GM18861 (cell line): Measurements from ENCODE around the gene LRRC4C.
"Not testable (repeated sequence)": the region's sequence is repeated elsewhere in the genome, so short reads cannot be mapped to it uniquely, and the experiment has no call there.

ENCODE experiments used
- ATAC-seq: cut with Tn5 transposase; IDR thresholded peaks from one replicate; pipeline ENCODE4 v1.9.1; 2021; ENCODE audit not compliant: unreplicated experiment

The LRRC4C gene

GRCh38 chr11:41044747-41045146, 414.7 kb downstream of the LRRC4C start:
- no peak for ATAC-seq

GRCh38 chr11:41042688-41043087, 416.8 kb downstream of the LRRC4C start:
- no peak for ATAC-seq

DNA sequence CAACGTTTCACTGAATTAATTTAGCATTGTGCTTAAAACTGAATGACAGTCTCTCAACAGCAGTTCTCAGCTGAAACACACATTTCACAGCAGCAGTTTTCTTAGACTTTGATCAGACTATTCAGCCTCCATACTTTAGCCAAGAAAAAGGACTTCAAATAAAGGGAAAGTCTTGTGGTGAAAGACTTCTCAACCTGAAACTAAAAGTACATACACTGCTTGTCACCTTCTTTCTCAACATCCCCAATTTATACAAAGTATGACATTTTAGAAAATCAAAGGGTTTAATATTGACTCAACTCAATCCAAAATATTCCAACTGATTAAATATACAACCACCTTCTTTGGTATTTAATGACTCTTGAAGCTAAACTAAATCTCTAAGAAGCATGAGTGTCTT, 419.0 kb downstream of the LRRC4C start:
- no peak for ATAC-seq

DNA sequence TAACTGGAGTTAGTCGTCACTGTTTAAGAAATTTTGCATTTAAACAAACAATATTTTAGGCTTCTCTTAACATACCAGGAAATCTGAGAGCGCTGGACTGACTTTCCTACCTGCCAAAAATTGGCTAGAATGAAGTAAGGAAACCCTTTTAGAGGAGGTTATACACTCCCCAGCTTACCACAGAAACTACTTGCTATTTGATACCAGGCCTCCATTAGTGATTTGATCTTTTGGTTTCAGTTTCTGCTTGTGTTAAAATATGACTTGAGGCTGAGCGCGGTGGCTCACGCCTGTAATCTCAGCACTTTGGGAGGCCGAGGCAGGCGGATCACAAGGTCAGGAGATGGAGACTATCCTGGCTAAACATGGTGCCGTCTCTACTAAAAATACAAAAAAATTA, 419.9 kb downstream of the LRRC4C start:
- no peak for ATAC-seq

GRCh38 chr11:41031551-41032060, 427.8 kb downstream of the LRRC4C start:
- ATAC-seq: no peak

GRCh38 chr11:41020259-41020658, 439.2 kb downstream of the LRRC4C start:
- no peak for ATAC-seq

DNA sequence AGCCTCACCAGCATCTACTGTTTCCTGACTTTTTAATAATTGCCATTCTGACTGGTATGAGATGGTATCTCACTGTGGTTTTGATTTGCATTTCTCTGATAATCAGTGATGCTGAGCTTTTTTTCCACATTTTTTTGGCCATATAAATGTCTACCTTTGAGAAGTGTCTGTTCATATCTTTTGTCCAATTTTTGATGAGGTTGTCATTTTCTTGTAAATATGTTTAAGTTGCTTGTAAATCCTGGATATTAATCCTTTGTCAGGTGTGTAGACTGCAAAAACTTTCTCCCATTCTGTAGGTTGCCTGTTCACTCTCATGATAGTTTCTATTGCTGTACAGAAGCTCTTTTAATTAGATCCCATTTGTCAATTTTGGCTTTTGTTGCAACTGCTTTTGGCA, 439.8 kb downstream of the LRRC4C start:
- not testable (repeated sequence) for ATAC-seq

DNA sequence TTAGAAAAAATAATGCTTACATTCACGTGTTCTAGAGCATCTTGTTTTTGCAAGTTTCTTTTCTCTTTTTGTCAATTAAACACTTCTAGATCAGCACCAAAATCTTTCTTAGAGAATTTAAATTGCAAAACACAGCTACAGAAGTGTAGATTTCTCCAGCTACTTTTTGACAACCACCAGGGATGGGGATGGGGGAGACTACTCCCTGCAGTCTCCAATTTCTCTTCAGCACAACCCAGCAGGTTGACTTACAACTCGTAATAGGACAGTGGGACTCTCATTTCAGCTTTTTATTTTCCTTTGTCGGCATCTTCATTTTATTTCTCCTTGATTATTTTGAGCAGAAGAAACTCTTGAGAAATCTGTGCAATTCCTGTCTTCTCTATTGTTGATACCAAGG, 441.2 kb downstream of the LRRC4C start:
- no peak for ATAC-seq

- ATAC-seq: no peak
These were observed 448.9 kb downstream of the LRRC4C start for GRCh38 chr11:41010361-41011050.

DNA sequence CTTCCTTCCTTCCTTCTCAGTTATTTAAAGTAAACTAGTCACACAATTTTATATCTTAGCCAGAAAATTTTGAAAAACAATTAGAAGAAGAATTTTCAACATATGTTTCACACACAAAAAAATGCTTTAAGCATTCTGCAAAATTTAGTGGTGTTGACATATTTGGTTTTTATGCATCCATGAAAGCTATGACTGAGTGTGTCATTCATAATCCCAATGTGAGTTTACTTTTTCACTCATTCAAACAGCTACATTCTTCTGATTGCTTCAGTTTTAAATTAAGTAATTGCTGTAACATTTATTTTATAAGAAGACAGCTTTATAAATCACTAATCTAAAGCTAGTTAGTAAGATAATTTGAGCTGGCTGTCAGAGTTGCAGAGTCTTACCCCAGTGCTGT, 453.5 kb downstream of the LRRC4C start:
- ATAC-seq: no peak

- ATAC-seq: no peak
These were observed 455.8 kb downstream of the LRRC4C start for GRCh38 chr11:41003339-41004282.

DNA sequence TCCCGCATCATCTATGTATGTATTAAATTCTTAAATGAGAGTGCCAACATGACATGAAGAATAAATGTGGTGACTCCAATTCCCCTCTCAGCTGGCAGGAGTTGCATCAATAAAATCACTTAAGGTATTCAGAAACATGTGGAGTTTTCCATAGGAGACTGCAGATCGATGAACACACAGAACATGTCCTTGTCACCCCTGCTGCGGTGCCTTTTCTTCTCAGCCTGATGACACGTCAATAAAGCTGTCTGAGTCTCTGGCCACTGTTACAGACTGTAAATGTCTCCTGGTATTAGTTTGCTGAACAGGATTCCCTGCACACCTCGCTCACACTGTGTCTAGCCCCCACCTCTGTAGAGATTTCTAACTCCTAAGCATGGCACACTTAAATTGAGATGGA, 460.5 kb downstream of the LRRC4C start:
- ATAC-seq: no peak

DNA sequence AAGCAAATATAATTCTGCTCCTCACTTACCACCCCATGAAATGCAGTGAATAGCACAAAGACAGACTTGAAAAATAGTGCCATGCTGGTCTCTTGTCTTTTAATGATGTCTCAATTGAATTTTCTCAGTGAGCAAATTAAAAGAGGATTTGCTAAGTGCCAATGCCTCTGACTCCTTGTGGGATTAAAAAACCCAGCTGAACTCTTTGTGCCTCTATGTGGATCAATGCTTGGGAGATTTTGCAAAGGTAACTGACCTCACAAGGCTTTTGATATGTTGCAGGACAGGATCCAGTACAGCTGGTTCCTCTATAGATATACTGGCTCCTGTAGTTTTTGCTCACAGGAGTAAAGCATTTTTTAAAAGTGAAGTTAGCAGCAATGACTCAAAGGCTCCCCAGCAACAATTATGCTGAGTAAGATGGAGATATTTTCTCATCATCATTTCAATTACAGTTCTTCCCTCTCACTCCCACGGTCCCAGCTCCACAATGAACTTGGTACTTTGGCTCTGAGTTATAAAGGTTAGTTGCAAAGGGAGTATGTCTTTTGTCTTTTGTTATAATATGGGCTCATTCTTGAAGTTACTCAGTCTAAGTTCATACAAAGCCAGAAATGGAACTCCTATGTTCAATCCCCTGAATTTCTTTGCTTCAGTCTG, 471.5 kb downstream of the LRRC4C start:
- no peak for ATAC-seq

GRCh38 chr11:40986320-40986719, 473.1 kb downstream of the LRRC4C start:
- no peak for ATAC-seq

DNA sequence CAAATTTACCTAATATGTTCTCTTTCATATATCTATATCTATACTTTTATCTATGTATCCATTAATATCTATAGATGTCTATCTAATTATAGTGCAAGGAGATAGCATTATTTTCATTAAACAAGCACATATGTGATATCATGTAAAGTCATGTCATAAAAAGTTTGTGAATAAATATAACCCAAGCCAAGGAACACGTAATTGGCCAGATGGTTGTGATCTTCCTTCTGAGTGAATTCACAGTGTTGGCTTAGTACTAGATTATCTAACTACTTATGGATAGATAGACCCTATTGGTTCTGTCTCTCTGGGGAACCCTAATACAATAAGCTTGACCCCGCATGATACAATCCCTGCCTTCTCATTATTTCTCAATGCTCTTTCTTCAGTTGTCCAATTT, 484.4 kb downstream of the LRRC4C start:
- no peak for ATAC-seq

- no peak for ATAC-seq
These were observed 485.2 kb downstream of the LRRC4C start for GRCh38 chr11:40974186-40974795.

DNA sequence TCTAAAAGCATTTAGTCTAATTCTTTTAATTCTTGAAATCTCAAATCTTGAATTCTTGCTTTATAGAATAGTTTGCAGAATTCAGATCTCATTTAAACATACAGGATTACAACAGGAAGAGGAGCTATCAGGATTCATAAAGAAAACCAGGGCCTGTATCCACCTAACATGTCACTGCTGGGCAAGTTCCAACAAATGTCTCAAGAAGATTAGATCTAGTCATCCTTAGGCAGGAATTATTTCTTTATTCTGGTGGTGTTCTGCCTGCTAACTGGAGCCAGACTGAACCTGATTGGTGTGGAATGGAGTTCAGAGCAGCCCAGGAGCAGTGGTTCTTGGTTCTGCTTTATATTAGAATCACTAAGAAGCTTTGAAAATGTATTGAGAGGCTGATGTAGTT, 500.7 kb downstream of the LRRC4C start:
- ATAC-seq: no peak

DNA sequence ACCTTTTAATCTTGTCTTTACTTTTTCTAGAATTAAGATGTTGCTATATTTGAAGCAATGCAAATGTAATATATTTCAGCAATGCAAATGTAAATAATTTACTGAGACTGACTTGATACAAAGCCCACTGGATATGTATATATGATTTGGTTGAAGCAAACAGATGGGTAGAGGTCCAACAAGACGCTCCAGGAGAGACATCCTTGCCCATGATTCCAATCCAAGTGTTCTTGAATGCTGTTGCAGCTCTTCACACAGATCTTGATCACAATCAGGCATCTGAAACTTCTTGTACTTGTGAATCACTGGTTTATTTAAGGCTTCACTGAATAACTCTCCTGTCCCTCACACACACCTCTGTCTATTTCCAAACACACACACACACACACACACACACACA, 507.0 kb downstream of the LRRC4C start:
- no peak for ATAC-seq

DNA sequence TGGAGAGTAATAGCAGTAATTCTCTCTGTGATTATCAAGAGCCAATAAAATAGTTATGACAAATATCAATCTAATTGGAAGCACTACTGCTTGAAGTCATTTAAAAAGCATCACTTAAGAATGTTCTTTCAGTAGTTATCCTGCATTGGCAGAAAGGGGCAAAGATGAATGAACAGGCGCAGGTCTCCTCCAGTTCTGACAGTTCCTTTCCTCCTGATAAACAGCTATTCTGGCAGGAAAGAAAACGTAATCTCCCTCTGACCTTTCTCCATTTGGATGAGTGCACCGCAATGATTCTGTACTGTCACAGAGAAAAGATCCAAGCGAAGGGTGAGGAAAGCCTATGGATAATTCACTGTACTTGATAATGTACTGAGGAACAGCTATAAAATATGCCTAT, 521.5 kb downstream of the LRRC4C start:
- no peak for ATAC-seq

- no peak for ATAC-seq
These were observed 534.5 kb downstream of the LRRC4C start for GRCh38 chr11:40924915-40925314.

DNA sequence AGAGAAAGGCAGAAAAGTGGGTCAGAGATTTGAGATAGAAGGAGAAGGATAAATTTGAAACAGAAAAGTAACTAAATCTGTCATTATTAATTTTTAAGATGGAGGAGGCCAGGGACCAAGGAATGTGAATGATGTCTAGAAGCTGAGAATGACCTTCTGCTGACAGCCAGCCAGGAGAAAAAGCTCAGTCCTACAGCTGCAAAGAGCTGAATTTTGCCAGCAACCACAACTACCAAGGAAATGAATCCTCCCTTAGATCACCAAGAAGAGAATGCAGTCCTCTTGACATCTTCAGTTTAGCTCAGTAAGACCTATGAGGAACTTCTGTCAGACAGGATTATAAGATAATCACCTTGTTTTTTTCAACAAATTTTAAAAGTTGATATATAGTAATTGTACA, 538.2 kb downstream of the LRRC4C start:
- no peak for ATAC-seq
